ENCODE data around the gene IER2.
"Not testable (repeated sequence)": the region's sequence is repeated elsewhere in the genome, so short reads cannot be mapped to it uniquely, and the experiment has no call there.

The IER2 gene

GRCh38 chr19:13162724-13163608 lies 12.8 kb downstream of the IER2 start:
- DNase-seq = peak in 54 of 56 donors; percentile 41 to 97 (median 84)

GRCh38 chr19:13163609-13164342 lies 13.6 kb downstream of the IER2 start:
- peak in 44 of 56 donors; percentile 16 to 80 (median 48) for DNase-seq

GRCh38 chr19:13164343-13165161 lies 14.3 kb downstream of the IER2 start:
- peak in 27 of 56 donors; percentile 16 to 57 (median 29) for DNase-seq

- DNase-seq = peak in 1 of 56 donors; percentile 10
Measured at GRCh38 chr19:13165162-13165997, 15.2 kb downstream of the IER2 start.

DNA sequence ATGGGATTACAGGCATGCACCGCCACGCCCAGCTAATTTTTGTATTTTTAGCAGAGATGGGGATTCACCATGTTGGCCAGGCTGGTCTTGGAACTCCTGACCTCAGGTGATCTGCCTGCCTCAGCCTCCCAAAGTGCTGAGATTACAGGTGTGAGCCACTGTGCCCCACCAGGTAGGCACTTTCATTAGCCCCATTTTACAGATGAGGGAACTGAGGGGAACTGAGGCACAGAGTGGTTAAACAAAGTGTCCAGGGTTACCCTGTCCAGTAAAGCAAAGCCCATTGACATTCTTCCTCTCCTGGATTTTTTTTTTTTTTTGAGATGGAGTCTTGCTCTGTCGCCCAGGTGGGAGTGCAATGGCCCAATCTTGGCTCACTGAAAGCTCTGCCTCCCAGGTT lies 15.9 kb downstream of the IER2 start:
- DNase-seq = not testable (repeated sequence)

- no peak for DNase-seq
Measured at GRCh38 chr19:13169769-13170168, 19.6 kb downstream of the IER2 start.

GRCh38 chr19:13171146-13171545 lies 20.9 kb downstream of the IER2 start:
- DNase-seq = no peak

DNA sequence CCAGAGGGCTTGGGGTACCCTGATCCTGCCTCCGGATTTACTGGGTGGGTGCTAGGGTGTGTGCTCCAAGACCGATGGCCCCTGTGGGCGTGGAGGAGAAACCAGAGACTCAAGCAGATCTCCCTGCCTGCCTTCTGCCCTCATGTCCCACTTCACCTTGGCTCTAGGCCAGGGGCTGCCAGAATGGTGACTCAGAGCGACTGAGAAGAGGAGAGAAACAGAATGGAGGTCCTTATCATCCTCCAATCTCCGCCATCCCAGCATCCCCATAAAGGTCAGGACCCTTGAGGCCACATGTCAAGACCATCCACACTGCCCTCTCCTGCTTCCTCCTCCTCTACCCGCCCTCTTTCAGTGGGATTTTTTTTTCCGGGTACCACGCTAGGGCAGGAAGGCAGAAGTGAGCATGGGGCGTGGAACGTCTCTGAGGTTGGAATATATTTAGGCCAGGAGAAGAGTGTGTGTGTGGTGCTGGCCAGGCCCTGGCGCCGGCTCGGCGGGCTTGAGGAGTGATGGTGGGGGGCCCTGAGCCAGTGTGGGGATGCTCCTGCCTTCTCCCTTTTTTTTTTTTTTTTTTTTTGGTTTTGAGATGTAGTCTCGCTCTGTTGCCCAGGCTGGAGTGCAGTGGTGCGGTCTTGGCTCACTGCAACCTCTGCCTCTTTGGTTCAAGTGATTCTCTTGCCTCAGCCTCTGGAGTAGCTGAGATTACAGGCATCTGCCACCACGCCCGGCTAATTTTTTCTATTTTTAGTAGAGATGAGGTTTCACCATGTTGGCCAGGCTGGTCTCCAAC lies 22.3 kb downstream of the IER2 start:
- peak in 12 of 56 donors; percentile 2 to 46 (median 8) for DNase-seq

GRCh38 chr19:13173139-13173737 lies 23.0 kb downstream of the IER2 start:
- DNase-seq = no peak

DNA sequence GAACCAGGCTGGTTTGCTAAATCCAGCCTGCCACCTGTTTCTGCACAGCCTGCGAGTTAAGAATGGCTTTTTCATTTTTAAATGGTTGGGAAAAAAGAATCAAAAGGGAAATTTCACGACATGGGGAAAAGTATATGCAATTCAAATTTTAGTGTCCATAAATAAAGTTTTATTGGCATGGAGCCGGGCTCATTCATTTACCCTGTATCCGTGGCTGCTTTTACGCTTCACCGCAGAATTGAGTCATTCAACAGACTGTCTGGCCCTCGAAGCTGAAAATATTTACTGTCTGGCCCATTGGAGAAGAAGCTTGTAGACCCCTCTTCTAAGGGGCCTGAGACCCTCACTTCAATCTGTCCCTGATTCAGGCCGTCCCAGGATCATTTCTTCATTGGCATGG lies 26.1 kb downstream of the IER2 start:
- DNase-seq = no peak

DNA sequence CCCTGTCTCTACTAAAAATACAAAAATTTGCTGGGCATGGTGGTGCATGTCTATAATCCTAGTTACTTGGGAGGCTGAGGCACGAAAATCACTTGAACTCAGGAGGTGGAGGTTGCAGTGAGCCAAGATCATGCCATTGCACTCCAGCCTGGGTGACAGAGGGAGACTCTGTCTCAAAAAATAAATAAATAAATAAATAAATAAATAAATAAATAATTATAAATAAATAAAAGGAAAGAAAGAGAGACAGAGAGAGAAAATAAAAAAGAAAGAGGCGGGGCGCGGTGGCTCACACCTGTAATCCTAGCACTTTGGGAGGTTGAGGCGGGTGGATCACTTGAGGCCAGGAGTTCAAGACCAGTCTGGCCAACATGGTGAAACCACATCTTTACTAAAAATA lies 27.4 kb downstream of the IER2 start:
- DNase-seq = not testable (repeated sequence)

- DNase-seq = not testable (repeated sequence)
Measured at GRCh38 chr19:13178291-13178690, 28.1 kb downstream of the IER2 start.

GRCh38 chr19:13181747-13182388 lies 31.7 kb downstream of the IER2 start:
- DNase-seq = peak in 38 of 56 donors; percentile 2 to 71 (median 28)

DNA sequence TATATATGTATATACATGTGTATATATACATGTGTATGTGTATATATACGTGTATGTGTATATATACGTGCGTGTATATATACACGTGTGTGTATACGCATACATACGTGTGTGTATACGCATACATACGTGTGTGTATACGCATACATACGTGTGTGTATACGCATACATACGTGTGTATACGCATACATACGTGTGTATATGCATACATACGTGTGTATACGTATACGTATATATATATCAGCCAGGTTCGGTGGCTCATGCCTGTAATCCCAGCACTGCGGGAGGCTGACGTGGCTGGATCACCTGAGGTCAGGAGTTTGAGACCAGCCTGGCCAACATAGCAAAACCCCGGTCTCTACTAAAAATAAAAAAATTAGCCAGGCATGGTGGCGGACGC lies 34.7 kb downstream of the IER2 start:
- not testable (repeated sequence) for DNase-seq

- peak in 10 of 56 donors; percentile 1 to 26 (median 8) for DNase-seq
Measured at GRCh38 chr19:13185763-13186657, 35.8 kb downstream of the IER2 start.

- not testable (repeated sequence) for DNase-seq
Measured at GRCh38 chr19:13186688-13187087, 36.5 kb downstream of the IER2 start.

GRCh38 chr19:13187419-13187818 lies 37.2 kb downstream of the IER2 start:
- no peak for DNase-seq

GRCh38 chr19:13189600-13189999 lies 39.4 kb downstream of the IER2 start:
- no peak for DNase-seq
